Stimulated activated naive CD4-positive, alpha-beta T cell treated with Interleukin-2 at 50 U/mL for 16 hours (primary cell): ENCODE data around the gene LAMA3.

Experiments used
- DNase-seq: peaks from one replicate; lab custom pipeline; 2025; lab: John Stamatoyannopoulos, UW

The LAMA3 gene

DNA sequence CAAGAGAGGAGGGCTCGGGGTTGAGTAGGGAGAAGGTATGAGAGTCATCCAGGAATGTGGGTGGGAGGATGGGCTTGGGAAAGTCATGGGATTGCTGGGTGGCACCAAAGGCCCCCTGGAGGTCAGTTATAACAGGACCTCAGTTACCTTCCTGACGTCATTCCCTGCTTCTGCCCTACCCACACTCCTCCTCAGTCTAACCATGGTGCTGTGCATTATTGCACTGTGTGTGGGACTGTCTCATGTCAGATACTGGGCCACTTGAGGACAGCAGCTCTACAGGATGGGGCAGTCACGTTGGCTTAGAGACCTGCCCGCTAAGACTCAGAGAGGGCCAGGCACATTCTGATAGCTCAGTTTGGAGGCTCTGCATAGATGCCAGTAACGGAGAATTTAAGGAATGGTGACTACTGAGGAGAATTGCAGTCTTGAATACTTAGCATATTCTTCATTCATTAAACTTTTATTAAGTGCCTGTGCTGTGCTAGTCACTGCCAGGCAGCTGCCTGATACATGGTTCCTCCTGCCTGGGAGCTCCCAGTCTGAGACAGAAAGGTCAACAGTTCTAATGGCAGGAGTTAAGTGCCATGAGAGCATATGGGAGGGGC, 90.5 kb downstream of the LAMA3 start:
- no peak for DNase-seq

DNA sequence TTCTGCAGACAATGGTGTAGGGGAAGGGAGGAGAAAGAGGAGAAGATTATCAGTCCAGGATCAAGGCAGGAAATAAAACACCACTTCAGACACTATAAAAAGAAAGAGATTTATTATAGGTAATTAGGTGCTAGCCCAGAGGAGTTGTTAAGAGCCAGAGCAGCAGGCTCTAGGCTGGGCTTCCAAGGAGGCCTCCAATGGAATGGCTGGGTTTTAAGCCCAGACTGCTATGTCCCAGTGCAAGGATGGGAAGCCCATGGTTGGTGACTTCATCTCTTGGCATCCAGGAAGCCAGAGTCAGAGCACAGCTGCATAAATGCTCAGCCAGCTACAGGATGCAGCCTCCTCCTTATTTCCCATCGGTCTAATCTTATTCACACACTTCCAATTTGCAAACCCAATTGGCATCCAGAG, 95.6 kb downstream of the LAMA3 start:
- no peak for DNase-seq

GRCh38 chr18:23793051-23793450, 103.8 kb downstream of the LAMA3 start:
- DNase-seq: no peak

- no peak for DNase-seq
These were observed 105.0 kb downstream of the LAMA3 start for GRCh38 chr18:23793985-23794867.

DNA sequence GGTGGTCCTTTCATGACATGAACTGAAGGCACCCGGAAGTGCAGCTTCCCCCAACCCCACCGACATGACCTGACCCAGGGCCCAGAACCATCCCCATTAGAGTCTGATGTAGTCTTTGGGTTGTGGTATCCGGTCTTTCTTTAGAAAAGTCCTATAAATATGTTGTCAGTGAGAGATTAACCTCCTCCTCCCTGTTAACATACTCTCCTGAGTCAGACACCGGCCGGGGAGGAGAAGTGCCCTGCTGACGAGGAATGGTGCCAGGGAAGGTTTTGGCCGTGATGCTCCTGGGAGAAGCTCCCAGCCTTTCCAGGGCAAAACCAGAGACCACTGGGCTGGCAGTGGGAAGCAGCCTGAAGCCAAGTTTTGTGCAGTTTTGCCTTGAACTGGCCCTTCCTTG, 109.0 kb downstream of the LAMA3 start:
- no peak for DNase-seq

GRCh38 chr18:23798824-23799223, 109.6 kb downstream of the LAMA3 start:
- DNase-seq: no peak

- no peak for DNase-seq
These were observed 110.3 kb downstream of the LAMA3 start for GRCh38 chr18:23799540-23799939.

GRCh38 chr18:23800902-23801301, 111.6 kb downstream of the LAMA3 start:
- no peak for DNase-seq

DNA sequence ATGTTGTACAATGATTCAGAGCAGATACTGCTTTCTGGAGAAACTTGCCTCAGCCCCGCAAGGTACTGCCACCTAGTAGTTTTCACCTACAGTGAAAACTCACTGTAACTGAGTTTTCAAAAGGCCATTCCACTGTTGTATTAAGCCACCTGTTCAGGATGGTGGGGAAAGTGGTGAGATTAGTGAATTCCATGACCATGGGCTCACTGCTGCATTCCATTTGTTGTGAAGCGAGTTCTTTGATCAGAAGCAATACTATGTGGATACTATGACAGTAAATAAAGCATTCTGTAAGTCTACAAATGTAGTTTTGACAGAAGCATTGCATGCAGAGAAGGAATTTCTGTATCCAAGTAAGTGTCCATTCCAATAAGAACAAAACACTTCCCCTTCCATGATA, 113.6 kb downstream of the LAMA3 start:
- no peak for DNase-seq

GRCh38 chr18:23803755-23804154, 114.5 kb downstream of the LAMA3 start:
- DNase-seq: no peak

GRCh38 chr18:23805898-23806297, 116.6 kb downstream of the LAMA3 start:
- DNase-seq: no peak

GRCh38 chr18:23809415-23809814, 120.2 kb downstream of the LAMA3 start:
- no peak for DNase-seq

GRCh38 chr18:23810396-23810795, 121.1 kb downstream of the LAMA3 start:
- DNase-seq: no peak

GRCh38 chr18:23811176-23811575, 121.9 kb downstream of the LAMA3 start:
- no peak for DNase-seq

DNA sequence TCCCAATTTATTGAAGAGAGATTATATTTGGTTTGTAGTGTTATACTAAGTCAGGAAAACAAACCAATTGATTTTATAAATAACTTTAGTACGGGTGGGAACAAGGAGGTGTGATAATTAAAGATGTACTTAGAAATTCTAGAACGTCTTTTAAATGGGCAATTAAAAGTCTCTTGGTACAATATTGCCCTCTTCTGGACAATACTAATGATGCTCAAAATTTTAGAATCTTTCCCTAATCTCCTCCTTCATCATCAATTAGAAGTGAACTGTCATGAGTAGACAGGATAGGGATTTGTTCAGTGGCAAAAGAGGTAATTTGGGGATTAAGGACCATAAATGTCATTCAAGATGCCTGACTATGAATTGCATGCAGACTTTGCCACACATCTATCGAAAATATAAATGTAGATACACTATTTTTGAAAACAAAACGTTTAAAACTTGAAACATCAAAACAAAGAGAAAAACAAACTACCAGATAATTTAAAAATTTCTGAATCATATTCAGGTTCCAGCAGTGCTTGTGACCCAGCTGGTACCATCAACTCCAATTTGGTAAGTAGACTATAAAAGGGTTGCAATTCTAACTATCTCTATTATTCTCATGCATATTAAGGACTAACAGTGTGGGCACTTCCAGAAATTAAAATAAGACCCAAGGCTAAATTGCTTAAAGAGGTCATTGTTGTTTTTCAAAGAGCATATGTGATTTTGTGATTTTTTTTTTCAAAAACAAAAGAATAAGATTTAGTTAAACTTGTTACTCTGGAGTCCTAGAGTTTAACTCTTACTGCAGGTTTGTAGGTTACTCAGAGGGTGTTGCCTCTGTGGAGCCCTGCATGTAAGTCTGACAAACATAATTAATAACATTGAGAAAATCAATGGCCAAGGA, 123.5 kb downstream of the LAMA3 start:
- DNase-seq: no peak

DNA sequence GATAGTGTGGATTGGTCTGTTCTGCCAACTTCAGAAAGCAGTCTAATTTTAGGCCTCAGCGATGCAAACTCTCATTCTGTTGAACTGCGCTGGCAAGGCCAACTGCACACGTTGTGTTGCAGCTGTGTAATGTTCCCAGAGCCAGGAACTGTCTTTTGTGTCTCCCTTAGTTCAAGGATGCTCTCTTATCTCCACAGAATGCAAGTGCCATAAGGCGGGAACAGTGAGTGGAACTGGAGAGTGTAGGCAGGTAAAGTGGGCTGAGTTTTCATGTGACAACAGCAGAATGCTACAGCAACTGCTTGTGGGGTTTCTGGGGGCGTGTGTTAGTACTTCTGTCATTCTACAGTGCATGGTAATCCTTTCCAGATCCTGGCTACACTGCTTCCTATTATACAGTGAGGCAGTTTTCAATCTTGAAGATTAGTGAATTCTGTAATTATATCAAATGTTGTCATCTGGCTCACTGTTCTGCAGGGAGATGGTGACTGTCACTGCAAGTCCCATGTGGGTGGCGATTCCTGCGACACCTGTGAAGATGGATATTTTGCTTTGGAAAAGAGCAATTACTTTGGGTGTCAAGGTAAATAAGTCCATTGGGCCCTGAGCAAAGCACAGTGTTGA, 125.8 kb downstream of the LAMA3 start:
- no peak for DNase-seq

- no peak for DNase-seq
These were observed 126.8 kb downstream of the LAMA3 start for GRCh38 chr18:23816021-23816420.

DNA sequence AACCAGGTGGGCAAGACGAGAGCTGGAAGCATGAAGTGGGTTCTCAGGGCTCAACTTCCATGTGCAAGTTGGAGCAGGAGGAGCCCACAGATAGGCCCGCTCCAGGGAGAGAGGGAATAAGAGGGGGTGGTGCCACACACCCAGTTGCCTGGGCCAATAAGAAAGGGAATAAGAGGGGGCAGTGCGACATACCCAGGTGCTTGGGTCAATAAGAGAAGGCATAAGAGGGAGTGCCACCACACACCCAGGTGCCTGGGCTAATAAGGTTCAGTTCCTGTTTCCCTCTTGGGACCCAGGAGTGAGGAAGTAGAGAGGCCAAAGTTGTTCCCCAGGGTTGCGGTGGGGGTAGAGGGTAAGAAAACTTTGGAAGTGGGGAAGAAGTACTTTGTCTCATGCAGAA, 127.5 kb downstream of the LAMA3 start:
- DNase-seq: no peak

DNA sequence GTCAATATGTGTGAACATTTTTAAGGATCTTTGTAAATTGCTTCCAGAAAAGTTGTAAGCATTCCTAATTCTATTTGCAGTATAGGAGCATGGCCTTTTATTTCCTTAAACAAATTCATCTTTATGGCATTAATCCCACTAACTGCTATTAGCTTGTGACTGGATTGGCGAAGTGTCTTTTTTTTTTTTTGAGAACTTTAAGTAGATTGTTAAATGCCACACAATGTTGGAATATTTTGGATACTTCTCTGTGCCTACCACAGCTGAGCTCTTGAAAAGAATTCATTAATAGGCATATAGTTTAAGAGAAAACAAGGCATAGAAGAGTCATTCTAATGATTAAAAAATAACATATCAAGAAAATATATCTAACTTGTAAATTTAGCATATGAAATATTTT, 129.7 kb downstream of the LAMA3 start:
- no peak for DNase-seq

- no peak for DNase-seq
These were observed 133.5 kb downstream of the LAMA3 start for GRCh38 chr18:23822590-23823385.

DNA sequence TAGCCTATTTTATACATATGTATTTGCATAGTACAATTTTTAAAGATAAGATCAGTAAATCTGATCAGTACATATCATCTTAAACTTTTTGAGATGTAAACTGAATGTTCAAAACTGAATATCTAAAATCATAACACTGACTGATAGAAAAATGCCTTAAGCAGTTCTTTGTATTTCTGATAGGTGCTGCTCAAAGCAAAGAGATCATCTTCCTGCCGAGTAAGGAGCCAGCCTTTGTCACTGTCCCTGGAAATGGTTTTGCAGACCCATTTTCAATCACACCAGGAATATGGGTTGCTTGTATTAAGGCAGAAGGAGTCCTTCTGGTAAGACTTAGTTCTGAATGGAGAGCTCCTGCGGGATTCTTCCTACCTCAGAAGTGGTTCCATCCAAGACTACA, 135.0 kb downstream of the LAMA3 start:
- no peak for DNase-seq
